ENCODE data around the gene FRS2.

- TF ChIP-seq EP300 (IDR thresholded peaks at IDR 0.05; ENCODE audit: low read length) (no peak), ETS2 (tag; IDR thresholded peaks at IDR 0.05; ENCODE audit: borderline replicate concordance, poor library complexity, severe bottlenecking) (no peak), STAG1 (CRISPR knock-in tag; IDR thresholded peaks at IDR 0.05; ENCODE audit: borderline replicate concordance) (no peak), YY1 (IDR thresholded peaks at IDR 0.05; ENCODE audit: borderline replicate concordance in 1 of 3, control insufficient read depth in 1 of 3, extremely low read depth in 1 of 3, insufficient read depth in 3 of 3, insufficient read length in 1 of 3, insufficient replicate concordance in 2 of 3, low read depth in 1 of 3, low read length in 2 of 3) (no peak), ZEB2 (IDR thresholded peaks at IDR 0.05) (no peak), CREB3L1 (IDR thresholded peaks at IDR 0.05; ENCODE audit: borderline replicate concordance, low read depth) (no peak), MED1 (CRISPR knock-in tag; IDR thresholded peaks at IDR 0.05; ENCODE audit: borderline replicate concordance) (no peak), NRF1 (conservative IDR thresholded peaks at IDR 0.05 in 1 of 2, IDR thresholded peaks at IDR 0.05 in 1 of 2) (no peak), CTCF (IDR thresholded peaks at IDR 0.05 in 2 of 3, conservative IDR thresholded peaks at IDR 0.05 in 1 of 3; ENCODE audit: insufficient read depth in 2 of 3, low read depth in 1 of 3, low read length in 3 of 3) (no peak), ZNF140 (CRISPR knock-in tag; IDR thresholded peaks at IDR 0.05) (no peak), ZBTB2 (IDR thresholded peaks at IDR 0.05) (no peak), E2F4 (CRISPR knock-in tag; IDR thresholded peaks at IDR 0.05; ENCODE audit: low read depth) (no peak)
Measured at GRCh38 chr12:69514845-69515244, 44.7 kb downstream of the FRS2 start.

All from K562 (cell line).